ENCODE measurements around the gene PRTFDC1.

Gene PRTFDC1

DNA sequence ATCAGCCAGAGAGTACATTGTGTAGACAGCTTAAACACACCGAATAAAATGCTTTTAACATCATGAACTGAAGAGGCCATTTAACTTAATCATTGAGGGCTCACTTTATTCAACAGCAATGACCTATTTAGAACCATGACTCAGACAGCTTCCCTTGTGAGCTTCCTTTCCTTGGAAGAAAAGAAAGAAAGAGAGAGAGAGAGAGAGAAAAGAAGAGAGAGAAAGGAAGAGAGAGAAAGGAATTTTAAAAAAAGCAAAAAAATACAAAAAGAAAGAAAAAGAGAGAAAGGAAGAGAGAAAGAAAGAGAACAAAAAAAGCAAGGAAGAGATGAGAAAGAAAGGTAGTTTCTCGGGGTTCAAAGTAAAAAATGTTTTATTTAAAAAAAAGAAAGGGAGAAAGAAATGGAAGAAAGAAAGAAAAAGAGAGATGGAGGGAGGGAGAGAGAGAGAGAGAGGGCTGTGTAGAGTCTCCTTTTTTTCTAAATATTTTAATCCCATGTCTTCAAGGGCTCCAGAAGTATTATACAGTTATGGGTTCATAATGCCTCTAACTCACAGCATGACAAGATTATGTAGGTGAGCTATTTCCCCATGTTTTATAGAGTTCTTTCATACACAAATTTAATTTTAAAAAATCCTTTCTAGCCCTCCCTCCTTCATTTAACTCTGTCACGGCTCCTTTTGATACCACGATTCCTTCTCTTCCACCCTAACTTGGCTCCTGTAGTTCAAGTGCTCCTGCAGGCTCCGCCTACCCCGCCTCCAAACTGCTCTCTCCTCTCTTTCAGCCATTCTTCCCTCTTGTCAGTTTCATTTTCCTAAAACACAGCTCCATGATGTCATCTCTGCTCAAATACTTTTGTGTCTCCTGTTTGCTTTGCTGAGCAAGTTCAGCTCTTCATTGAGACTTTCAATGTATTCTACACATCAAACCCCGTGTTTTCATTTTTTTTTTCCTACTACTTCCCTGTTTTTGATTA lies 85.5 kb downstream of the PRTFDC1 start:
- DNase-seq (ENCODE audit: low spot score): no peak

GRCh38 chr10:24865783-24866182 lies 86.6 kb downstream of the PRTFDC1 start:
- no peak for DNase-seq (ENCODE audit: low spot score)
- TF ChIP-seq CTCF (IDR thresholded peaks at IDR 0.05; ENCODE audit: borderline replicate concordance, control extremely low read depth, extremely low read depth, insufficient read depth, missing control alignments): no peak
- in situ Hi-C loops (cut with MboI; ENCODE audit: low sequenced_read_pairs, unreplicated experiment): no loop called here

More for the DNA sequence above, 85.5 kb downstream of the PRTFDC1 start:
- no peak for TF ChIP-seq CTCF (IDR thresholded peaks at IDR 0.05; ENCODE audit: borderline replicate concordance, control extremely low read depth, extremely low read depth, insufficient read depth, missing control alignments)
- in situ Hi-C loops (cut with MboI; ENCODE audit: low sequenced_read_pairs, unreplicated experiment): no loop called here

GRCh38 chr10:24862589-24862988 lies 89.8 kb downstream of the PRTFDC1 start:
- TF ChIP-seq CTCF (IDR thresholded peaks at IDR 0.05; ENCODE audit: borderline replicate concordance, control extremely low read depth, extremely low read depth, insufficient read depth, missing control alignments): no peak
- in situ Hi-C loops (cut with MboI; ENCODE audit: low sequenced_read_pairs, unreplicated experiment): no loop called here
- DNase-seq (ENCODE audit: low spot score): no peak

DNA sequence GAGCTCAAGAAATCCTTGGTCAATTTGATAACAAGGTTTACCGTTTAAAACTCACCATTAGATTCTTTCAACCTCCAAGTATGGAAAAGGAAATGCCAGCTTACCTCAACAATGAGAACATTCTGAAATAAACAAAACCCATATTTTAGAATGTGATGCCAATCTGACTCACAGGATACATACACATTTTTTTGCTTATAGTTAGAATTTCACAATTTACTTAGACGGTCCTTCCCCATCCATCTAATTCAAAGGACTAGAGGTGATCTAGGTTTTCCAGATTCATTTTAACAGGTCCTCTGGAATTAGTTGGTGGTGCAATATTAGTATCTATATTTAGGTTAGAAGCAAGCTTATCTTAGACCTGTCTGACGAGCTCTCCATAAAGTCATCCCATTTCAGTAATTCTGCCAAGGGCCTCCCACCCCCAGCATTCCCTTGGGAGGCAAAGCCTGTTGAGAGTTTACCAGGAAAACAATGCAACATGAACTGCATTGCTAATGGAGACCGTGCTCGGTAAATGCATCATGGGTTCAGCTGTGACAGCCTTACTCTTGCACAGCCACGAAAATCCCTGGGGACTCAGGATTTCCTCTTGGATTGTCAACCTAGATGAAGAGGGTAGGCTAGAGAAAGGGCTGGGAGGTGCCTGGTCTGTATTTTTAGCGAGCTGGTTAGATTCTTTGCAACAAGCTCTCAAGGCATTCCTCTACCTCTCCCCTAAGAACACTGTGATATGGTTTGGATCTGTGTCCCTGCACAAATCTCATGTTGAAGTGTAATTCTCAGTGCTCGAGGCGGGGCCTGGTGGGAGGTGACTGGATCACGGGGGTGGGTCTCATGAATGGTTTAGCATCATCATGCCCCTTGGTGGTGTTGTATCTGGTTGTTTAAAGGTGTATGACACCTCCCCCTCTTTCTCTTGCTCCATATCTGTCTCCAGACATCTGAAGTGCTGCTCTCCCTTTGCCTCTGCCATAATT lies 93.8 kb downstream of the PRTFDC1 start:
- in situ Hi-C loops (cut with MboI; ENCODE audit: low sequenced_read_pairs, unreplicated experiment): no loop called here
- no peak for TF ChIP-seq CTCF (IDR thresholded peaks at IDR 0.05; ENCODE audit: borderline replicate concordance, control extremely low read depth, extremely low read depth, insufficient read depth, missing control alignments)
- no peak for DNase-seq (ENCODE audit: low spot score)

DNA sequence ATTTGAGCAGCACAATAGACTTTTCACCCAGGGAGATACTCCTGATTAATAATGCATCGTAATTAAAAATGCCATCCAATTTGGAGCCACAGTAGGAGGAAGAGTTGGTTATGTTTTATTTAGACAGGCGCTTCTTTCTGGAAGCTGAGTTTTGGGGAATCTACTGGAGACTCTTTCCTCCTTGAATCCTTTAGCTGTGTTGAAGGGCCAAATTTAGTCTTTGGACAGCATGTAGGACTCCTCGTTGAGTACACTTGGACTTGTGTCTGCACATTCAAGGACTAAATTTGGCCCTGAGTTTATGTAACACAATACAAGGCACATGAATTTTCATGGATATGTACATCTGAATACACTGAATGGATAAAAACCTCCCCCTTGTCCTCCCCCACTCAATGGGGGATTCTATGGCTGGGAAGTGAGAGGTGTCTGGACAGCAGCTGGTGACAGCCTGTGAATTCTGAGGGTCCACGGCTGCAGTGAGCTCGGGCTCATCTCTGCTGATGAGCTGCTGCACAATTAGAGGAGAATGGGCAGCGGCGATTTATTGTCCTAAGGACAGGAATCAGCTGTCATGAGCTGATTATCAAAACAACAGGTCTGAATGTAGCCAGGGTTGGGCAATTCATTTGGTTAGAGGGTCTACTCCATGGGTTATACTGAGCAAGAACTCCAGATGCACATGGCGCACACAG lies 95.2 kb downstream of the PRTFDC1 start:
- no peak for DNase-seq (ENCODE audit: low spot score)
- in situ Hi-C loops (cut with MboI; ENCODE audit: low sequenced_read_pairs, unreplicated experiment): no loop called here
- no peak for TF ChIP-seq CTCF (IDR thresholded peaks at IDR 0.05; ENCODE audit: borderline replicate concordance, control extremely low read depth, extremely low read depth, insufficient read depth, missing control alignments)

GRCh38 chr10:24854256-24854655 lies 98.2 kb downstream of the PRTFDC1 start:
- DNase-seq (ENCODE audit: low spot score): no peak
- no peak for TF ChIP-seq CTCF (IDR thresholded peaks at IDR 0.05; ENCODE audit: borderline replicate concordance, control extremely low read depth, extremely low read depth, insufficient read depth, missing control alignments)
- in situ Hi-C loops (cut with MboI; ENCODE audit: low sequenced_read_pairs, unreplicated experiment): no loop called here
